Immature natural killer cell (primary cell): ENCODE data around the gene TICRR. TPM values are rescaled to one million over a fixed set of nuclear protein-coding genes. Genes with fewer than 3 reads are reported as not detected.
A peak's percentile ranks its signal among the peaks of the same experiment; 100 is the strongest.

Experiments used
- DNase-seq, 3 donors: peaks; one replicate each; pipeline ENCODE4 v3.0.0; 2022; ENCODE audit warnings: mixed read lengths in 1 of 3
- H3K27ac Mint-ChIP-seq, 6 donors: one replicate each; pipeline ENCODE4 v1.8.0; 2020; ENCODE audit warnings: mixed read lengths in 6 of 6, mild to moderate bottlenecking in 5 of 6, inconsistent platforms in 4 of 6, moderate library complexity in 3 of 6
- H3K27me3 Mint-ChIP-seq, 3 donors: one replicate each; pipeline ENCODE4 v1.8.0; 2020 to 2021; ENCODE audit warnings: low read depth in 3 of 3, mild to moderate bottlenecking in 3 of 3, mixed read lengths in 3 of 3, moderate library complexity in 3 of 3, inconsistent platforms in 1 of 3
- H3K36me3 Mint-ChIP-seq, 3 donors: one replicate each; pipeline ENCODE4 v1.8.0; 2020; ENCODE audit warnings: mixed read lengths in 3 of 3, inconsistent platforms in 2 of 3, mild to moderate bottlenecking in 2 of 3
- H3K4me1 Mint-ChIP-seq, 2 donors: one replicate each; pipeline ENCODE4 v1.8.0; 2020; ENCODE audit warnings: inconsistent platforms in 2 of 2, mild to moderate bottlenecking in 2 of 2, mixed read lengths in 2 of 2, moderate library complexity in 1 of 2
- H3K4me3 Mint-ChIP-seq, 5 donors: one replicate each; pipeline ENCODE4 v1.8.0; 2020; ENCODE audit warnings: mild to moderate bottlenecking in 5 of 5, mixed read lengths in 5 of 5, inconsistent platforms in 3 of 5, moderate library complexity in 3 of 5
- H3K9me3 Mint-ChIP-seq, 6 donors: one replicate each; pipeline ENCODE4 v1.8.0; 2020; ENCODE audit warnings: mild to moderate bottlenecking in 6 of 6, mixed read lengths in 6 of 6, inconsistent platforms in 4 of 6, moderate library complexity in 3 of 6
- polyA plus RNA-seq, 3 donors: library from polyadenylated mRNA; unstranded; fragments of 300-500 nt; fragmentation: Illumina TruSeq; gene quantifications; one replicate each; pipeline ENCODE4 v1.2.3, GENCODE V29; 2021

TICRR gene
- polyA plus RNA-seq, 3 donors from 2014 or later = 0.10 TPM; not detected in 2

DNA sequence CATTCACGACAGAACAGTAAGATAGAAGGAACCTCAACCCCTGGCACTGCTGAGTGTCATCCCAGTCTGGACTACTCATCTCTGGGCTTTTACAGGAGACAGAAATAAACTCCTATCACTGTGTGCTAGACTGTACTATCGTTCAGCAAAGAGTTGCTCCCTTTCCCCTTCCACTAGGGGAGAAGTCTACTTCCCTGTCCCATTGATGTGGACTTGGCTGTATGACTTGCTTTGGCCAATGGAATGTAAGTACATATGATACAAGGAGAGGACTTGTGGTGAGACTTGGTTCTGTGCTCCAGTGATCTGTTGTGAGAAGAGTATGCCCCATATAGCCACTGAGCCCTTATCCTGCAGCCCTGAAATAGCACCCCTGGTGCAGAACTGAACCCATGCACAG lies 85.3 kb downstream of the TICRR start:
- H3K36me3 Mint-ChIP-seq = peaks cover 0 to 4% (median 0%) of the 10 kb centered on the region in 3 donors
- no peak overlapping the region for H3K27ac Mint-ChIP-seq
- DNase-seq = no peak
- no peaks in the 10 kb centered on the region for H3K9me3 Mint-ChIP-seq
- no peak overlapping the region for H3K4me3 Mint-ChIP-seq
- peaks cover 6 to 18% (median 6%) of the 10 kb centered on the region in 3 donors for H3K27me3 Mint-ChIP-seq
- H3K4me1 Mint-ChIP-seq = peaks cover 9 to 12% of the 10 kb centered on the region in 2 donors

GRCh38 chr15:89662893-89663626 lies 87.8 kb downstream of the TICRR start:
- Mint-ChIP-seq H3K36me3 (no peaks in the 10 kb centered on the region), H3K27ac (no peak overlapping the region), H3K4me1 (peaks cover 5 to 6% of the 10 kb centered on the region in 2 donors), H3K9me3 (no peaks in the 10 kb centered on the region), H3K27me3 (peaks cover 6 to 10% (median 6%) of the 10 kb centered on the region in 3 donors), H3K4me3 (no peak overlapping the region)
- no peak for DNase-seq

DNA sequence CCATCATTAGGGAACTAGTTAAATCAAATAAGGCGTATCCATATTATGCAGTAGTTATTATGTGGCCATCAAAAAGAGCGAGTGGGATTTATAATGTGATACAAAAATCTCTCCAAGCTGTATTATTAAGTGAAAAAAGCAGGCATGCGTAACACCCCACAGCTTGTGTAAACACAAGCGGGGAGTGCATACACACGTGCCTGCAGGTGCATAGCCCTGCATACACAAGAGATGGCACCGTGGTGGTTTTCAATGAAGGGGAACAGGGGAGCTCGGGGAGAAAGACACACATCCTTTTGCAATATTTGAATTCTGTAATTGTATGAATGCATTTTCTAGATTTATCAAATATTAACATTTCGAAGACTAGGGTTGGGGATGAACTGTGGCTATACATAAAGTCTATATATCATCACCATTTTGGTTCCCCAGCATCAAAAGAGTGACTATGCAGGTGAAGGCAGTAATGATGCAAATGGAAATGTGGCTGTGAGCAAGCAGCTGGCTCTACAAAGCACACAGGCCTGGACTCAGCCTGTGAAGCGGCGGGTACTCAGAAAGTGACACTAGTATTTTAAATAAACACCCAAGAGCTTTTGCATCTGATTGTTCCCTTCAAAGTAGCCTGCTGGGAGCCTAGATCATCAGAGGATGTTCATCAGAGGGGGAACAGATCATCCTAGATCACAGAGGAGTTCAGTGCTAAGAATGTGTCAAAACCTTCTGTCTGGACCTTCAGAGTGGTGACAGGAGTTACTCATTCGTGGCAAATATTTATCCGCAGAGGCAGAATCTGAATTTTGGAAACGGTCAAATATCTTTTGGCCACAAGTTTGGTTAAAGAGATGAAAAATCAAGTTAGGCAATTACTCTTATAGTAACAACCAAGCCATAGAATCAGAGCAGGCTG lies 89.4 kb downstream of the TICRR start:
- no peak for DNase-seq
- Mint-ChIP-seq H3K36me3 (no peaks in the 10 kb centered on the region), H3K27ac (no peak overlapping the region)

DNA sequence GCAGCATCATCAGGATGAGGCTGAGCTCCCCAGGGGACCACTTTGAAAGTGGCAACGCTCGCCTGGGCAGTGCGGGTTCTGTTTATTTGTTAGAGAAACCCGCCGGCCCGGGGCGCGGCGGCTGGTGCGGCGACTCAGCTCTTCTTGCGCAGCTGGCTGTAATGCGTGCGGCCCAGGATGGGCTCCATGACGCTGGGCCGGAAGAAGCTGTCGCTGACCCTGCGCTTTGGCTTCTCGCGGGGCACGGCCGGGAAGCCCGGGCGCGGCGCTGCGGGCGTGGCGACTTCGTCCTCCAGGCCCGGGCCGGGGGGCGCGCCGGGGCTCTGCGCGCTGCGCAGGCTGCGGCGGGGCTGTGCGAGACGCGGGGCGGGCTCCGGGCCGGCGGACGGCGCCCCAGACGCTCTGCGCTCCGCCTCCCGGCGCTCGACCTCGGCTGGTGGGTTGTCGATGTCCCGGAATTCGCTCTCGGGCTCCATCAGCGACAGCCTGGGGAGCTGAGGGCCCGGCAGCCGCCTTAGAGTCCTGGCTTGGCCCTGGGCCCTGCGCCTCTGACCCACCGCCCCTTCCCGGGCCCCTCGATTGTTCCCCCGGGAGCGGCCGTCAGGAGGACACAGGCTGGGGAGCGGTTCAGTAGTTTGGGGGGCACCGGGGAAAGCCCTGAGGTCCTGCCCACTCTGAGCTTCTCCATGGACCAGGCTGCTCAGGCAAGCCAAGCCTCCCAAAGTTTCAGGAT lies 90.3 kb downstream of the TICRR start:
- Mint-ChIP-seq H3K4me1 (peaks cover 5 to 6% of the 10 kb centered on the region in 2 donors), H3K9me3 (no peaks in the 10 kb centered on the region), H3K27ac (no peak overlapping the region), H3K4me3 (peak overlapping the region in 4 of 5 donors; percentile 4 to 36 (median 22)), H3K27me3 (peaks cover 4 to 6% (median 6%) of the 10 kb centered on the region in 3 donors), H3K36me3 (peaks cover 0 to 4% (median 0%) of the 10 kb centered on the region in 3 donors)
- peak; percentile 13 to 17 (median 17) for DNase-seq

More for the DNA sequence above, 89.4 kb downstream of the TICRR start:
- peaks cover 5 to 6% of the 10 kb centered on the region in 2 donors for H3K4me1 Mint-ChIP-seq
- H3K27me3 Mint-ChIP-seq = peaks cover 4 to 10% (median 5%) of the 10 kb centered on the region in 3 donors
- no peaks in the 10 kb centered on the region for H3K9me3 Mint-ChIP-seq
- peak overlapping the region; percentile 62 to 79 (median 74) for H3K4me3 Mint-ChIP-seq

DNA sequence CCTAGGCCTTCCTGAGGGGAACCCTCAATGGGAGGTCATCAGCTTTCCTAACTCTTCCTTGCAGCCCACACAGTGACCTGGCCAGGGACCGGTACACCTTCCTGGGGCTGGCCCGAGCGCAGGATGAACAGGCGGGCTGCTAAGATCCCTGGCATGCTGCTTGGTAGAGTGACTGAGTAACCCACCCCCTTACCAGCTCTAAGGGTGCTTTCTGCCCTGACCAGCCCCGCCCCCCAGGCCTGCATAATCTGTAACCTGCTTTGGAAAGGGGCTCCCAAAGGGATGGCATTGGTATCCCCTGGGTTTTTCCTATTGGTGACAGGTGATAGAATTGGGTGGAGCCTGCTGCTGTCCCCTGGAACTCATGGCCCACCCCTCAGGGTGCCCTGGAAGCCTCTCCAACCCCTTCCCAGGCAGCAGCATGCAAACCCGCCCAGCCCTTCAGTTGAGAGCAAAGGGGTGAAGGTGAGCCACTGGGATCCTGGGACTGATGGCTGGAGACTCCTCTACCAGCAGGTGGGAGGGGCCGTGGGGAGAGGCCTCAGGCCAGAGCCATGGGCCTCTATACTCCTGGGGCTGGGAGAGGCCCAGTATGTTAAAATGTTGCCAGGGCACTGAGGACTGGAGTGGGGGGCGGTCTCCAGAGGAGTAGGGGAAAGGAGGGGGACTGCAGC lies 91.1 kb downstream of the TICRR start:
- peaks cover under 1 to 6% (median 4%) of the 10 kb centered on the region in 3 donors for H3K27me3 Mint-ChIP-seq
- H3K36me3 Mint-ChIP-seq = peaks cover 0 to 4% (median 0%) of the 10 kb centered on the region in 3 donors
- no peak for DNase-seq
- no peaks in the 10 kb centered on the region for H3K9me3 Mint-ChIP-seq
- H3K27ac Mint-ChIP-seq = no peak overlapping the region
- H3K4me1 Mint-ChIP-seq = peaks cover 5 to 6% of the 10 kb centered on the region in 2 donors
- peak overlapping the region in 3 of 5 donors; percentile 4 to 33 (median 26) for H3K4me3 Mint-ChIP-seq

GRCh38 chr15:89666858-89667705 lies 91.8 kb downstream of the TICRR start:
- Mint-ChIP-seq H3K27ac (no peak overlapping the region), H3K4me3 (no peak overlapping the region), H3K9me3 (no peaks in the 10 kb centered on the region), H3K4me1 (peaks cover 5 to 6% of the 10 kb centered on the region in 2 donors), H3K36me3 (peaks cover 0 to 4% (median 0%) of the 10 kb centered on the region in 3 donors), H3K27me3 (peaks cover 0 to 6% (median 4%) of the 10 kb centered on the region in 3 donors)
- DNase-seq = no peak

DNA sequence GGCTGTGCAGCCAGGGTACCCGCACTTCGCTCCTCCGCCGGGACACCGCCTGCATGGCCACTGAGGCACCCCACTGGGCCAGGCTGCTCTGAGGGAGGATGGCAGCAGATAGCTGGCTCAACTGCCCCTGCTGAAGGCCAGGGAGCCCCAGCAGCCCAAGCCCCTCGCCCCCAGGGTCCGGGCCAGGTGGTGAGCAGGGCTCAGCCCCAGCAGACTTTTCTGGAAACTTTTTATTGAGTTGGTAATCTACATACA lies 92.4 kb downstream of the TICRR start:
- H3K4me1 Mint-ChIP-seq = peaks cover 5 to 6% of the 10 kb centered on the region in 2 donors
- H3K27ac Mint-ChIP-seq = no peak overlapping the region
- no peaks in the 10 kb centered on the region for H3K9me3 Mint-ChIP-seq
- H3K36me3 Mint-ChIP-seq = peaks cover 0 to 4% (median 0%) of the 10 kb centered on the region in 3 donors
- peaks cover 0 to 6% (median 4%) of the 10 kb centered on the region in 3 donors for H3K27me3 Mint-ChIP-seq
- H3K4me3 Mint-ChIP-seq = no peak overlapping the region
- no peak for DNase-seq

- Mint-ChIP-seq H3K27ac (peak overlapping the region in 1 of 6 donors; percentile 3), H3K4me3 (no peak overlapping the region), H3K27me3 (peaks cover 0 to 6% (median 4%) of the 10 kb centered on the region in 3 donors), H3K9me3 (no peaks in the 10 kb centered on the region), H3K36me3 (peaks cover 0 to 4% (median 4%) of the 10 kb centered on the region in 3 donors), H3K4me1 (peaks cover 5 to 6% of the 10 kb centered on the region in 2 donors)
- DNase-seq = no peak
Measured at GRCh38 chr15:89668171-89668570, 92.9 kb downstream of the TICRR start.

GRCh38 chr15:89669309-89669865 lies 94.1 kb downstream of the TICRR start:
- peaks cover 5 to 6% of the 10 kb centered on the region in 2 donors for H3K4me1 Mint-ChIP-seq
- DNase-seq = no peak
- no peak overlapping the region for H3K4me3 Mint-ChIP-seq
- H3K36me3 Mint-ChIP-seq = peaks cover 0 to 4% (median 4%) of the 10 kb centered on the region in 3 donors
- no peak overlapping the region for H3K27ac Mint-ChIP-seq
- H3K27me3 Mint-ChIP-seq = peaks cover 0 to 5% (median 1%) of the 10 kb centered on the region in 3 donors
- H3K9me3 Mint-ChIP-seq = no peaks in the 10 kb centered on the region

DNA sequence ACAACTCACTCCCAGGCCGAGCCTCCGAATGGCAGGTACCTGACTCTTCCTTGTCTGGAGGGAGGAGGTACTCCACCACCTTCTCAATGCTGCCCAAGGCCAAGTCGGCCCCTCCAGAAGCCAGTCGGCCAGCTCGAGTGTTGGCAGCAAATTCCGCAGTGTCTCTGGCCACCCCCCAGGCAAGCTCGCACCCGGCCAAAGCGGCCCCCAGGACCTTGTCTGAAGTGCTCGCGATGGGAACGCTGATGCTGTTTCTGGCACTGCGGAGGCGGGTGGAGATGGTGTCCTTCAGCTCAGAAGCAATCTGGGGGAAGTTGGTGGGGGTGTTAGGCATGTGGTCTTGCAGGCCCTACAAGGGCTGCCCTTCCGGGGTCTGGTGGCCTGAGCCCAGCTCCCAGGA lies 94.7 kb downstream of the TICRR start:
- H3K4me1 Mint-ChIP-seq = peaks cover 1 to 3% of the 10 kb centered on the region in 2 donors
- H3K36me3 Mint-ChIP-seq = peaks cover 0 to 4% (median 4%) of the 10 kb centered on the region in 3 donors
- H3K27me3 Mint-ChIP-seq = peaks cover 0 to 1% (median 0%) of the 10 kb centered on the region in 3 donors
- no peak overlapping the region for H3K27ac Mint-ChIP-seq
- H3K9me3 Mint-ChIP-seq = no peaks in the 10 kb centered on the region
- no peak overlapping the region for H3K4me3 Mint-ChIP-seq
- DNase-seq = no peak

GRCh38 chr15:89670971-89671560 lies 95.8 kb downstream of the TICRR start:
- no peak for DNase-seq
- peaks cover 0 to 1% (median 0%) of the 10 kb centered on the region in 3 donors for H3K27me3 Mint-ChIP-seq
- H3K4me3 Mint-ChIP-seq = no peak overlapping the region
- no peak overlapping the region for H3K27ac Mint-ChIP-seq
- no peaks in the 10 kb centered on the region for H3K9me3 Mint-ChIP-seq
- H3K4me1 Mint-ChIP-seq = no peaks in the 10 kb centered on the region
- peaks cover 0 to 4% (median 4%) of the 10 kb centered on the region in 3 donors for H3K36me3 Mint-ChIP-seq

DNA sequence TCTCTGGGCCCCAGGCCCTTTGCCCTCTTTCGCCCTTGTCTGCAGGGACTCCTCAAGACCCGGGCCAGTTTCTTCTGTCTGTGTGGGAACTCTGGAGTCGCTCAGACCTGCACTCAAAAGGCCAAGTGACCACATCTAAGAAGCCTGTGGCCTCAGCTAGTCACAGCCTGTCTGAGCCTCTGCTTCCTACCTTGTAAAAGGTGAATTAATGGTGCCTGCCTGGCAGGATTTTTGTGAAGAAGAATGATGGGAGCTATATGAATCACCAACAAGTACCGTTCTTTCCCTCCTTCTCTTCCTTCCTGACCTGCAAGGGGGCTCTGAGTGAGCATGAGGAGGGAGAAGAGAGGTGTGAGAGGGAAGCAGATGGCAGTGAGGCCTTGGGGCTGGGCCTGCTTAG lies 96.4 kb downstream of the TICRR start:
- DNase-seq = no peak
- H3K27me3 Mint-ChIP-seq = peaks cover 0 to 1% (median 0%) of the 10 kb centered on the region in 3 donors
- no peaks in the 10 kb centered on the region for H3K4me1 Mint-ChIP-seq
- no peaks in the 10 kb centered on the region for H3K9me3 Mint-ChIP-seq
- peak overlapping the region in 1 of 6 donors; percentile 8 for H3K27ac Mint-ChIP-seq
- H3K4me3 Mint-ChIP-seq = no peak overlapping the region
- peaks cover 0 to 4% (median 4%) of the 10 kb centered on the region in 3 donors for H3K36me3 Mint-ChIP-seq
